K562 (cell line): ENCODE data around the gene CHMP1A. TPM values are rescaled to one million over a fixed set of nuclear protein-coding genes. Genes with fewer than 3 reads are reported as not detected.
A peak's percentile ranks its signal among the peaks of the same experiment; 100 is the strongest.
"Not testable (repeated sequence)": the region's sequence is repeated elsewhere in the genome, so short reads cannot be mapped to it uniquely, and the experiment has no call there.

Experiments
- ATAC-seq: fragments of 200-7000 bp; cut with Tn5 transposase; 3 replicates; pipeline ENCODE4 v1.9.1; 2020; ENCODE audit warnings: moderate library complexity
- BruUV-seq: library from RNA; stranded (reverse); fragments of 400-500 nt; replicated peaks from 2 replicates; lab custom pipeline; 2021; lab: Mats Ljungman, UMichigan
- CTCF ChIA-PET: fragments of 300-600 bp; formaldehyde crosslinking; extraction: SDS; loops from one replicate; lab custom pipeline; 2021; ENCODE audit warnings: low intra/inter-chr PET ratio; lab: Yijun Ruan, JAX
- POLR2A ChIA-PET: fragments of 300-600, 350-650 bp; sonication (Branson Sonifier 250); formaldehyde crosslinking; extraction: SDS; loops from one replicate; lab custom pipeline; 2021; ENCODE audit warnings: antibody characterized with exemption, inconsistent platforms; lab: Yijun Ruan, JAX
- DNase-seq, 4 experiments: peaks; one replicate each; pipeline versions ENCODE4 v3.0.0 to v3.0.0-alpha.2; 2011 to 2018; ENCODE audit warnings: low spot score in 3 of 4, mixed read lengths in 3 of 4; ENCODE audit errors: extremely low read depth in 1 of 4
- FAIRE-seq: peaks from 2 replicates; lab custom pipeline; 2011; peaks lifted over from hg19 to GRCh38; lab: Jason Lieb, UNC
- H2AFZ ChIP-seq: 2 replicates; pipeline ENCODE4 v1.6.0; 2011; ENCODE audit warnings: low read depth, low read length, control low read depth, inconsistent platforms
- H3K27ac ChIP-seq: fragments of 200-600 bp; 3 replicates; pipeline ENCODE4 v1.8.0; 2011; ENCODE audit warnings: low read depth, mild to moderate bottlenecking, control low read depth, inconsistent platforms, low read length, moderate library complexity, mixed read lengths; ENCODE audit errors: extremely low read depth
- H3K27me3 ChIP-seq, 2 experiments: fragments of 300-600 bp in 1 of 2; 2 replicates in 1 of 2; 3 replicates in 1 of 2; pipeline versions ENCODE4 v1.6.0 to v1.8.0; 2011; ENCODE audit warnings: inconsistent platforms in 2 of 2, low read length in 2 of 2, mild to moderate bottlenecking in 1 of 2, mixed read lengths in 1 of 2, moderate library complexity in 1 of 2; ENCODE audit not compliant: control insufficient read depth in 2 of 2, insufficient read depth in 2 of 2
- H3K36me3 ChIP-seq: fragments of 300-600 bp; 3 replicates; pipeline ENCODE4 v1.8.0; 2011; ENCODE audit warnings: mild to moderate bottlenecking, low read length, inconsistent platforms; ENCODE audit not compliant: control insufficient read depth, insufficient read depth
- H3K4me1 ChIP-seq, 2 experiments: fragments of 200-600 bp in 1 of 2; replicated peaks in 1 of 2; 2 replicates in 1 of 2; 3 replicates in 1 of 2; pipeline versions ENCODE4 v1.5.1 to v1.8.0; 2011; ENCODE audit warnings: inconsistent platforms in 2 of 2, low read length in 2 of 2, mild to moderate bottlenecking in 1 of 2, mixed read lengths in 1 of 2, moderate library complexity in 1 of 2; ENCODE audit not compliant: control insufficient read depth in 2 of 2, insufficient read depth in 2 of 2
- H3K4me2 ChIP-seq: 2 replicates; pipeline ENCODE4 v1.6.1; 2011; ENCODE audit warnings: low read length, control low read depth, inconsistent platforms, mixed read lengths; ENCODE audit not compliant: insufficient read depth
- H3K4me3 ChIP-seq: fragments of 200-600 bp; sonication (generic), shearing (Covaris generic); 2 replicates; pipeline ENCODE4 v1.5.1; 2016; ENCODE audit warnings: control low read depth, inconsistent platforms
- H3K79me2 ChIP-seq: fragments of 200-600 bp; 3 replicates; pipeline ENCODE4 v1.8.0; 2011; ENCODE audit warnings: low read length, inconsistent platforms; ENCODE audit not compliant: control insufficient read depth, insufficient read depth
- H3K9ac ChIP-seq, 2 experiments: 2 replicates each; pipeline versions ENCODE4 v1.6.0 to v1.6.1; 2011; ENCODE audit warnings: low read depth in 2 of 2, low read length in 2 of 2, control low read depth in 1 of 2, inconsistent platforms in 1 of 2, mild to moderate bottlenecking in 1 of 2, mixed read lengths in 1 of 2; ENCODE audit not compliant: insufficient read depth in 1 of 2
- H3K9me1 ChIP-seq: one replicate; pipeline ENCODE4 v1.6.0; 2011; ENCODE audit warnings: inconsistent platforms, mild to moderate bottlenecking, low read length, moderate library complexity; ENCODE audit not compliant: control insufficient read depth, insufficient read depth
- H3K9me3 ChIP-seq: replicated peaks from 2 replicates; pipeline ENCODE4 v1.5.1; 2011; ENCODE audit warnings: low read depth, low read length, inconsistent platforms; ENCODE audit not compliant: control insufficient read depth, insufficient read depth
- H4K20me1 ChIP-seq: replicated peaks from 2 replicates; pipeline ENCODE4 v1.6.1; 2011; ENCODE audit warnings: low read length, inconsistent platforms, mixed read lengths; ENCODE audit not compliant: control insufficient read depth, insufficient read depth
- NR2C2 ChIP-seq, 2 experiments: fragments of 200-800 bp in 1 of 2; sonication (Bioruptor generic) in 1 of 2; sonication (generic) in 1 of 2; formaldehyde crosslinking in 1 of 2; IDR thresholded peaks; 2 replicates each; pipeline versions ENCODE4 v1.6.1 to v1.8.0; 2016 to 2022; ENCODE audit warnings: mild to moderate bottlenecking in 1 of 2, missing compliant biosample characterization in 1 of 2, missing genetic modification characterization in 1 of 2, missing genetic modification reagents in 1 of 2
- ZNF764 ChIP-seq: fragments of 250-450 bp; sonication (Bioruptor Pico); IDR thresholded peaks from 2 replicates; pipeline ENCODE4 v1.4.0; 2020; ENCODE audit warnings: low read depth, mild to moderate bottlenecking, moderate library complexity
- WGBS: fragments of 100-300 bp; shearing (Covaris generic); methylation state at CpG from one replicate; pipeline ENCODE4 v1.1.6; 2016; ENCODE audit warnings: low coverage, mixed read lengths; ENCODE audit not compliant: insufficient coverage; ENCODE audit errors: missing lambda C conversion rate; 5-methylcytosine and 5-hydroxymethylcytosine counted together
- in situ Hi-C: fragments of 300-500 bp; cut with MboI; formaldehyde crosslinking; loops from 4 replicates; pipeline ENCODE4 v1.15.0; 2018; ENCODE audit warnings: inconsistent platforms, mixed read lengths
- intact Hi-C: fragments of 100-400 bp; cut with micrococcal nuclease; formaldehyde crosslinking; loops from 2 replicates; pipeline ENCODE4 v1.14.2; 2022
- polyA plus RNA-seq, 8 experiments: library from polyadenylated mRNA; depleted of rRNA in 4 of 8; stranded (reverse) in 5 of 8; unstranded in 3 of 8; fragments of >200 nt; fragmentation: Nextera tagmentation in 2 of 8; fragmentation: Illumina TruSeq in 1 of 8; extraction: Ambion mirVana in 2 of 8; extraction: Trizol in 1 of 8; gene quantifications; 2 replicates each; pipeline versions ENCODE4 v1.2.1 to v1.2.3, GENCODE V29; 2011 to 2014; ENCODE audit warnings: inconsistent platforms in 1 of 8, missing spikeins in 1 of 8
- total RNA-seq, 7 experiments: library from RNA; depleted of rRNA in 6 of 7; stranded (reverse); fragments of >200 nt in 6 of 7; fragmentation: Illumina TruSeq in 2 of 7; extraction: Trizol in 2 of 7; gene quantifications; 2 replicates each; pipeline versions ENCODE4 v1.2.1 to v1.2.3, GENCODE V29; 2011 to 2021; ENCODE audit warnings: low replicate concordance in 1 of 7
- TF ChIP-seq, protein P1 (sequence below), 3 experiments: fragments of 200-800 bp in 1 of 3; fragments of 250-450 bp in 1 of 3; fragments of 450-650 bp in 1 of 3; sonication (Bioruptor Pico) in 1 of 3; sonication (Bioruptor generic) in 1 of 3; formaldehyde crosslinking in 1 of 3; IDR thresholded peaks; 2 replicates each; pipeline versions ENCODE4 v1.6.1 to v1.8.0; 2016 to 2022; ENCODE audit warnings: mild to moderate bottlenecking in 2 of 3, missing genetic modification characterization in 2 of 3, missing compliant biosample characterization in 1 of 3, moderate library complexity in 1 of 3

The CHMP1A gene
- total and polyA plus RNA-seq, 9 of the 15 experiments (the other 6 are each of a cell fraction or from before 2014, with no cell fraction given), result 0.83 to 79.9 (median 45.2) TPM

DNA sequence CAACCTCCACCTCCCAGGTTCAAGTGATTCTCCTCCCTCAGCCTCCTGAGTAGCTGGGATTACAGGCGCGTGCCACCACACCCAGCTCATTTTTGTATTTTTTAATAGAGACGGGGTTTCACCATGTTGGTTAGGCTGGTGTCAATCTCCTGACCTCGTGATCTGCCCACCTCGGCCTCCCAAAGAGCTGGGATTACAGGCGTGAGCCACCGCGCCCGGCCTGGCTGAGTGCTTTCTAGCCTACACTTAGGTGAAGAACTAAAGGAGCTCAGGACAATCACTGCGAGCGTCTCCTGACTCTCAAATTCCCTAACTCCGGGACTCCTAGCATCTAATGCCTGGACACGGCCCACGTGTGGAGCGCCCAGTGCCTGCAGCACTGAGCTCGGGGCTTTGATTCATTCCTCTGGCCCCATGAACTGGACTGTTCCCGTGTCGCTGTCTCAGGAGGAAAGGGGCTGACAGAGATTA, 42.2 kb upstream of the CHMP1A start:
- Histone ChIP-seq H3K4me2 (peak overlapping the region; percentile 62), H3K9ac (peak overlapping the region; percentile 4 to 90; a peak in 2 of 4 replicates), H3K27ac (0 out of 3 replicates have a peak overlapping the region, but pooled peaks have one; percentile 14), H3K4me3 (peak overlapping the region; percentile 51; the same call in 1 of the 2 replicates), H3K9me1 (peaks cover 11% of the 10 kb centered on the region), H3K36me3 (peaks cover 36% of the 10 kb centered on the region; the same call in 2 of the 3 replicates), H3K4me1 (peaks cover 13 to 69% of the 10 kb centered on the region in 2 experiments)
- in situ Hi-C loops (loop anchor here (5.0 kb wide), 1 partner anchor 163 kb away; no protein-coding TSS in a partner anchor), intact Hi-C loops (loop anchor here (2.0 to 5.0 kb wide), 3 partner anchors 19 to 213 kb away; no protein-coding TSS in a partner anchor)
- H3K9me3 ChIP-seq; H4K20me1 ChIP-seq; FAIRE-seq; H3K79me2 ChIP-seq; BruUV-seq; H2AFZ ChIP-seq; H3K27me3 ChIP-seq; ATAC-seq; DNase-seq; TF ChIP-seq NR2C2 (tag; IDR thresholded peaks at IDR 0.05): not testable (repeated sequence)
- 52% methylated on average over 18 of the region's 18 CpGs for WGBS
- ChIA-PET POLR2A (interaction anchor here (0.6 to 2.2 kb wide), 9 partner anchors 9 to 276 kb away, joined by 3 to 16 read pairs (median 3); partner anchors contain the start of gene CDK10), CTCF (interaction anchor here (0.7 to 2.7 kb wide), 2 partner anchors 94 to 161 kb away, joined by 3 to 18 read pairs; no protein-coding TSS in a partner anchor)
- TF ChIP-seq ZNF764 (0 out of 2 replicates have a peak, but pooled peaks have one; percentile 12), NR2C2 (CRISPR knock-in tag; IDR thresholded peaks at IDR 0.05) (0 out of 2 replicates have a peak, but pooled peaks have one; percentile 23)
- TF ChIP-seq, protein P1, sequence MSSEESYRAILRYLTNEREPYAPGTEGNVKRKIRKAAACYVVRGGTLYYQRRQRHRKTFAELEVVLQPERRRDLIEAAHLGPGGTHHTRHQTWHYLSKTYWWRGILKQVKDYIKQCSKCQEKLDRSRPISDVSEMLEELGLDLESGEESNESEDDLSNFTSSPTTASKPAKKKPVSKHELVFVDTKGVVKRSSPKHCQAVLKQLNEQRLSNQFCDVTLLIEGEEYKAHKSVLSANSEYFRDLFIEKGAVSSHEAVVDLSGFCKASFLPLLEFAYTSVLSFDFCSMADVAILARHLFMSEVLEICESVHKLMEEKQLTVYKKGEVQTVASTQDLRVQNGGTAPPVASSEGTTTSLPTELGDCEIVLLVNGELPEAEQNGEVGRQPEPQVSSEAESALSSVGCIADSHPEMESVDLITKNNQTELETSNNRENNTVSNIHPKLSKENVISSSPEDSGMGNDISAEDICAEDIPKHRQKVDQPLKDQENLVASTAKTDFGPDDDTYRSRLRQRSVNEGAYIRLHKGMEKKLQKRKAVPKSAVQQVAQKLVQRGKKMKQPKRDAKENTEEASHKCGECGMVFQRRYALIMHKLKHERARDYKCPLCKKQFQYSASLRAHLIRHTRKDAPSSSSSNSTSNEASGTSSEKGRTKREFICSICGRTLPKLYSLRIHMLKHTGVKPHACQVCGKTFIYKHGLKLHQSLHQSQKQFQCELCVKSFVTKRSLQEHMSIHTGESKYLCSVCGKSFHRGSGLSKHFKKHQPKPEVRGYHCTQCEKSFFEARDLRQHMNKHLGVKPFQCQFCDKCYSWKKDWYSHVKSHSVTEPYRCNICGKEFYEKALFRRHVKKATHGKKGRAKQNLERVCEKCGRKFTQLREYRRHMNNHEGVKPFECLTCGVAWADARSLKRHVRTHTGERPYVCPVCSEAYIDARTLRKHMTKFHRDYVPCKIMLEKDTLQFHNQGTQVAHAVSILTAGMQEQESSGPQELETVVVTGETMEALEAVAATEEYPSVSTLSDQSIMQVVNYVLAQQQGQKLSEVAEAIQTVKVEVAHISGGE (CRISPR knock-in tag; IDR thresholded peaks at IDR 0.05), result peak in 1 of 3 experiments; percentile 36; a peak in 1 of 6 replicates

DNA sequence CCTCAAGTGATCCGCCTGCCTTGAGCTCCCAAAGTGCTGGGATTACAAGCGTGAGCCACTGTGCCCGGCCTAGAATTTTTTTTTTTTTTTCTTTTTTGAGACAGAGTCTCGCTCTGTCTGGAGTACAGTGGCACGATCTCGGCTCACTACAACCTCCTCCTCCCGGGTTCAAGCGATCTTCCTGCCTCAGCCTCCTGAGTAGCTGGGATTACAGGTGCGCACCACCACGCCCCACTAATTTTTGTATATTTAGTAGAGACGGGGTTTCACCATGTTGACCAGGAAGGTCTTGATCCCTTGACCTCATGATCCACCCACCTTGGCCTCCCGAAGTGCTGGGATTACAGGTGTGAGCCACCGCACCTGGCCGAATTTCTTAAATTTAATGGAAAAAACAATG, 41.2 kb upstream of the CHMP1A start:
- H3K4me2 ChIP-seq, H3K9ac ChIP-seq, intact Hi-C loops, H2AFZ ChIP-seq, H3K4me3 ChIP-seq, H4K20me1 ChIP-seq, DNase-seq, CTCF ChIA-PET, H3K79me2 ChIP-seq, in situ Hi-C loops, BruUV-seq, ATAC-seq, H3K9me3 ChIP-seq, H3K27me3 ChIP-seq, FAIRE-seq, H3K27ac ChIP-seq: not testable (repeated sequence)
- POLR2A ChIA-PET, result interaction anchor here (0.5 to 2.2 kb wide), 4 partner anchors 10 to 499 kb away, joined by 3 to 16 read pairs (median 4); partner anchors contain the start of genes CDK10 and SLC22A31
- Histone ChIP-seq H3K4me1 (peaks cover 13 to 78% of the 10 kb centered on the region in 2 experiments), H3K9me1 (peaks cover 11% of the 10 kb centered on the region), H3K36me3 (peaks cover 44% of the 10 kb centered on the region; the same call in 2 of the 3 replicates)
- WGBS, result 94% methylated on average over 9 of the region's 14 CpGs
